Heart right ventricle (tissue), 16 donors: ENCODE data around the gene CANT1. TPM values are rescaled to one million over a fixed set of nuclear protein-coding genes. Genes with fewer than 3 reads are reported as not detected.

ENCODE experiments used
- ATAC-seq, 8 donors: fragments of 200-7000 bp; cut with Tn5 transposase; one replicate each; pipeline ENCODE4 v1.9.1; 2020; ENCODE audit warnings: mild to moderate bottlenecking in 8 of 8, moderate library complexity in 8 of 8, moderate number of reproducible peaks in 1 of 8
- DNase-seq, 2 donors: peaks; one replicate each; pipeline ENCODE4 v3.0.0-alpha.2; 2020
- H3K27ac ChIP-seq, 10 donors: fragments of 200-600 bp; sonication (generic) in 2 of 10; one replicate each; pipeline versions ENCODE4 v1.5.0 to v1.8.0; 2020 to 2022; ENCODE audit warnings: mild to moderate bottlenecking in 3 of 10
- H3K27me3 ChIP-seq, 7 donors: fragments of 200-600 bp; one replicate each; pipeline ENCODE4 v1.8.0; 2021 to 2022; ENCODE audit warnings: mild to moderate bottlenecking in 2 of 7
- H3K36me3 ChIP-seq, 9 donors: fragments of 200-600 bp; sonication (generic) in 1 of 9; one replicate each; pipeline versions ENCODE4 v1.5.0 to v1.8.0; 2020 to 2022; ENCODE audit warnings: mild to moderate bottlenecking in 2 of 9
- H3K4me1 ChIP-seq, 9 donors: fragments of 200-600 bp; sonication (generic) in 1 of 9; one replicate each; pipeline versions ENCODE4 v1.5.0 to v1.8.0; 2020 to 2022; ENCODE audit warnings: mild to moderate bottlenecking in 4 of 9
- H3K4me3 ChIP-seq, 10 donors: fragments of 200-600 bp; sonication (generic) in 2 of 10; one replicate each; pipeline versions ENCODE4 v1.5.0 to v1.8.0; 2020 to 2022; ENCODE audit warnings: mild to moderate bottlenecking in 7 of 10, moderate library complexity in 2 of 10
- H3K9me3 ChIP-seq, 11 donors: fragments of 200-600 bp in 10 of 11; sonication (generic) in 2 of 11; one replicate each; pipeline versions ENCODE4 v1.5.0 to v1.8.0; 2013 to 2022; ENCODE audit warnings: mild to moderate bottlenecking in 2 of 11, control low read depth in 1 of 11, moderate library complexity in 1 of 11
- CTCF ChIP-seq, 9 donors: fragments of 200-600 bp; sonication (generic) in 2 of 9; IDR thresholded peaks; one replicate each; pipeline versions ENCODE4 v1.5.0 to v1.8.0; 2021 to 2022; ENCODE audit warnings: antibody characterized with exemption in 9 of 9, mild to moderate bottlenecking in 5 of 9, moderate library complexity in 1 of 9
- WGBS, 2 donors: extraction: QIAGEN DNeasy Blood & Tissue Kit; methylation state at CpG; one replicate each; pipeline ENCODE4 v1.1.7; 2013; ENCODE audit warnings: inconsistent platforms in 1 of 2; 5-methylcytosine and 5-hydroxymethylcytosine counted together
- intact Hi-C, 10 donors: fragments of 100-400 bp; cut with DNase I; formaldehyde crosslinking; loops; one replicate each; pipeline versions ENCODE4 v1.11.1 to v1.14.2; 2022
- polyA plus RNA-seq, 2 donors: library from polyadenylated mRNA; stranded (reverse); fragments of 200-250 nt; gene quantifications; one replicate each; pipeline ENCODE4 v1.2.3, GENCODE V29; 2013
- total RNA-seq, 10 donors: library from RNA; stranded (reverse); fragmentation: NEBNext Ultra II Directional in 3 of 10; extraction: Animal tissue kit (Norgen Biotek cat#: 25700) in 3 of 10; gene quantifications; one replicate each; pipeline versions ENCODE4 v1.2.1 to v1.2.4, GENCODE V29; 2021 to 2023
- donor health status: Arrhythmogenic right ventricular cardiomyopathy.
- donor health status: ischemic (EF 13 %, LVEDD 7.1; RV severe dilation, severe dysfunction).
- donor health status: healthy with polysubstance abuse.
- donor health status: DM: no; HTN: yes; CAD: no.
- donor health status: DM: no; HTN: no; CAD: no.
- donor health status: ischemic (EF 25% LVEDD 6.9; RV normal size, moderate dysfunction).
- donor health status: ischemic (EF 25% LVEDD 5.7; RV mildly dilated, moderate dysfunction).
- donor health status: healthy.
- donor health status: DM: yes; HTN: yes; CAD: no.
- donor health status: Ischemic cardiomyopathy.
- donor health status: ischemic (EF 35%, LVEDD 5.7; RV mildly dilated, moderate dysfunction).
- donor health status: nonischemic (EF 11% LVEDD 7.7; RV severe dilation, severe dysfunction).
- donor health status: DM: yes; HTN: yes; CAD: no.
- donor health status: PGD.
- donor health status: ischemic (EF 29% LVEDD 5.4; RV normal size, mild dysfunction).
- donor health status: nonischemic (EF 23%, LVEDD 6.1; RV moderate dilation, normal function).

CANT1 gene
- total and polyA plus RNA-seq, 12 donors = 4.1 to 33.4 (median 23.8) TPM

- H3K27ac ChIP-seq = no peak overlapping the region
Observed at GRCh38 chr17:79000396-79001189, 9.0 kb downstream of the CANT1 start.

GRCh38 chr17:78999947-79000395, 9.6 kb downstream of the CANT1 start:
- Histone ChIP-seq H3K4me3 (no peak overlapping the region), H3K36me3 (peaks cover 0 to 67% (median 12%) of the 10 kb centered on the region in 9 donors), H3K4me1 (peaks cover 0 to 32% (median 20%) of the 10 kb centered on the region in 9 donors), H3K27me3 (no peaks in the 10 kb centered on the region), H3K27ac (no peak overlapping the region), H3K9me3 (no peaks in the 10 kb centered on the region)
- 95% methylated on average over 12 of the region's 12 CpGs for WGBS, 2 donors
- ATAC-seq = no peak
- TF ChIP-seq CTCF (IDR thresholded peaks at IDR 0.05) = no peak
- intact Hi-C loops = loop anchor here in 2 of 10 donors (10.0 kb wide), 2 partner anchors 45 to 395 kb away; no protein-coding TSS in a partner anchor
- DNase-seq = no peak

More at GRCh38 chr17:79000396-79001189, 9.0 kb downstream of the CANT1 start:
- Histone ChIP-seq H3K4me1 (peaks cover 5 to 35% (median 23%) of the 10 kb centered on the region in 9 donors), H3K27me3 (no peaks in the 10 kb centered on the region), H3K36me3 (peaks cover 0 to 63% (median 12%) of the 10 kb centered on the region in 9 donors), H3K9me3 (no peaks in the 10 kb centered on the region), H3K4me3 (no peak overlapping the region)
- 77 to 82% methylated on average over 25 of the region's 25 CpGs for WGBS, 2 donors
- DNase-seq = no peak
- ATAC-seq = no peak
- intact Hi-C loops = no loop called here
- no peak for TF ChIP-seq CTCF (IDR thresholded peaks at IDR 0.05)

- no peaks in the 10 kb centered on the region for H3K27me3 ChIP-seq
- no peaks in the 10 kb centered on the region for H3K9me3 ChIP-seq
- WGBS, 2 donors = 89 to 92% methylated on average over 17 of the region's 17 CpGs
- intact Hi-C loops = loop anchor here in 2 of 10 donors (10.0 kb wide), 2 partner anchors 46 to 396 kb away; no protein-coding TSS in a partner anchor
- no peak for TF ChIP-seq CTCF (IDR thresholded peaks at IDR 0.05)
- peak overlapping the region in 9 of 10 donors; percentile 37 to 70 (median 60) for H3K27ac ChIP-seq
- H3K36me3 ChIP-seq = peaks cover 0 to 75% (median 12%) of the 10 kb centered on the region in 9 donors
- DNase-seq (no peak), ATAC-seq (peak in 1 of 8 donors; percentile 3)
- peaks cover 0 to 32% (median 20%) of the 10 kb centered on the region in 9 donors for H3K4me1 ChIP-seq
- H3K4me3 ChIP-seq = no peak overlapping the region
Observed at GRCh38 chr17:78999056-78999768, 10.4 kb downstream of the CANT1 start.
